Measurements from ENCODE around the gene PLCXD3. TPM values are rescaled to one million over a fixed set of nuclear protein-coding genes. Genes with fewer than 3 reads are reported as not detected.

PLCXD3 gene
- total RNA-seq, 2 experiments from 2014 or later: not detected

DNA sequence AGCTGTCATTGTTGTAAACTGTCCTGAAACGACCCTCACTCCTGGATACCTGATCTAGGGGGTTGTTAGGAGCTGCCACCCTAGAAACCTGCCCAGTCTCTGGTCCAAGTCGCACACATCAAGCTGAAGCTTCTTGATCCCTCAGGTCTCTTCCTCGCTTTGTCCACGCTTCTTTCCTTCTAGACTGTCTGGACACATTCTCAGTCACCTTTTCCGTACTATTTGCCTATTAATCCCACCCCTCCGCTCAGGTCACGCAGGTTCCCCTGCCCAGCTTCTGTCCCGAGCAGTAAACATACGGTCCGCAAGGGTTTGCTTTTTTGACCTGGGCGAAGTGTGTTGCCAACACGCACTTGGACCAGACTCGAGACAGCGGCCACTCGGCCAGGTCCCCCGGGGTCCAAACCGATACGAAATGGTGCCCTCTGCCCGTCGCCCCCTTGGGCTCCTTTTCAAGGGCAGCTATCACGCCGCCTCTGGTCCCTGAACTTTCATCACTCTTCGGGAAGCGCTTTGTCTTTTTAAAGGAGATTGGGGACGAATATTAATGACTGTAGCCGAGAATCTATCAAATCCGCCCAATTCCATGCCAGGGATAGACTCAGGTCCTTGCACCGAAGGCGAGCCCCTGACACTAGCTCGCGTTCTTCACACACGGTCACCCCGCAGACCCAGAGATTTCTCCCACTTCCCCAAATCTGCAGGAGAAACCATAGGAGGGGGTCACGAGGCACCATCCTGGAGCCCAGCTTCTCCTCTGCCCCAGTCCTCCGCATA is 814 bp downstream of the PLCXD3 start:
- no peaks in the 10 kb centered on the region for H3K36me3 Mint-ChIP-seq (ENCODE audit: low read depth)
- ATAC-seq: no peak
- no peaks in the 10 kb centered on the region for H3K4me1 Mint-ChIP-seq (ENCODE audit: low read depth)
- ChIA-PET POLR2A (no interaction called here), CTCF (interaction anchor here (0.9 kb wide), 1 partner anchor 8 kb away, joined by 3 read pairs; no protein-coding TSS in a partner anchor)
- intact Hi-C loops (cut with micrococcal nuclease): no loop called here
- no peak overlapping the region for H3K27ac Mint-ChIP-seq
- TF ChIP-seq, protein P1, sequence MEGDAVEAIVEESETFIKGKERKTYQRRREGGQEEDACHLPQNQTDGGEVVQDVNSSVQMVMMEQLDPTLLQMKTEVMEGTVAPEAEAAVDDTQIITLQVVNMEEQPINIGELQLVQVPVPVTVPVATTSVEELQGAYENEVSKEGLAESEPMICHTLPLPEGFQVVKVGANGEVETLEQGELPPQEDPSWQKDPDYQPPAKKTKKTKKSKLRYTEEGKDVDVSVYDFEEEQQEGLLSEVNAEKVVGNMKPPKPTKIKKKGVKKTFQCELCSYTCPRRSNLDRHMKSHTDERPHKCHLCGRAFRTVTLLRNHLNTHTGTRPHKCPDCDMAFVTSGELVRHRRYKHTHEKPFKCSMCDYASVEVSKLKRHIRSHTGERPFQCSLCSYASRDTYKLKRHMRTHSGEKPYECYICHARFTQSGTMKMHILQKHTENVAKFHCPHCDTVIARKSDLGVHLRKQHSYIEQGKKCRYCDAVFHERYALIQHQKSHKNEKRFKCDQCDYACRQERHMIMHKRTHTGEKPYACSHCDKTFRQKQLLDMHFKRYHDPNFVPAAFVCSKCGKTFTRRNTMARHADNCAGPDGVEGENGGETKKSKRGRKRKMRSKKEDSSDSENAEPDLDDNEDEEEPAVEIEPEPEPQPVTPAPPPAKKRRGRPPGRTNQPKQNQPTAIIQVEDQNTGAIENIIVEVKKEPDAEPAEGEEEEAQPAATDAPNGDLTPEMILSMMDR (IDR thresholded peaks at IDR 0.05): no peak
- H3K9me3 Mint-ChIP-seq: no peaks in the 10 kb centered on the region
- no peak overlapping the region for H3K4me3 Mint-ChIP-seq
- peaks cover 31% of the 10 kb centered on the region for H3K27me3 Mint-ChIP-seq
- no peak for DNase-seq

DNA sequence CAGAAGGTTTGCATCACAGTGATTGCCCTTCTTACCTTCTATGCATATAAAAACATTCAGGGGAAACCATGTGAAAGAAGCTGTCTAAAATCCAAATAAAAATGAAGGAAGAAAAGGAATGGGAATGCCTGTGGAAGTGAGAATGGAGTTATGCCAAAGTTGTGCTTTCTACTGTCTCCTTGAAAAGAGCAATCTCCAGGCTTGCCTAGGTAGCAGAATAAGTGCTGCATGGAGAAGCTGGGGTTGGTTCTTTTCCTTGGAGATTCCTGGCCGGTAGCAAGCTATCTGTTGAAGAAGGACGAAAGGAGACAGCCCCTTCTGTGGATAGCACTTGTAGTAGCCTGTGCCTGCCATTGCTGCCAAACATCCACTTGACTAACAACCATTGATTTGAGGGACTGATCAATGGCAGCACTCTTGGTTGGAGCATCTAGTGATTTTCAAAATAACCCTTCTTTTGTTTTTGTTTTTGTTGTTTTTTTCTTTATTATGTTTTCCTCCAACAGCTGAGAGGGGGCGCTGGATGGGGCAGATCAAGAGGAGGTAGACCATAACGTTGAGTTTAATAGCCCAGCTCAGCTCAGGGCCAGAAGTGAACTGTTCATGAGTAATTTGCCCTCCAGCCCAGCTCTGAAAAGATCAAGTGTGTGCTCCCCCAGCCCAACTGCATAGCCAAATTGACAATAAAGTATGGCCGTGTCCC is 1.6 kb downstream of the PLCXD3 start:
- Mint-ChIP-seq H3K27ac (no peak overlapping the region), H3K9me3 (no peaks in the 10 kb centered on the region), H3K36me3 (ENCODE audit: low read depth) (no peaks in the 10 kb centered on the region), H3K4me1 (ENCODE audit: low read depth) (no peaks in the 10 kb centered on the region), H3K4me3 (no peak overlapping the region), H3K27me3 (peaks cover 31% of the 10 kb centered on the region)
- ChIA-PET POLR2A (no interaction called here), CTCF (interaction anchor here (0.9 kb wide), 1 partner anchor 9 kb away, joined by 3 read pairs; no protein-coding TSS in a partner anchor)
- ATAC-seq (no peak), DNase-seq (no peak)
- TF ChIP-seq, protein P1 (IDR thresholded peaks at IDR 0.05): no peak
- intact Hi-C loops (cut with micrococcal nuclease): no loop called here

DNA sequence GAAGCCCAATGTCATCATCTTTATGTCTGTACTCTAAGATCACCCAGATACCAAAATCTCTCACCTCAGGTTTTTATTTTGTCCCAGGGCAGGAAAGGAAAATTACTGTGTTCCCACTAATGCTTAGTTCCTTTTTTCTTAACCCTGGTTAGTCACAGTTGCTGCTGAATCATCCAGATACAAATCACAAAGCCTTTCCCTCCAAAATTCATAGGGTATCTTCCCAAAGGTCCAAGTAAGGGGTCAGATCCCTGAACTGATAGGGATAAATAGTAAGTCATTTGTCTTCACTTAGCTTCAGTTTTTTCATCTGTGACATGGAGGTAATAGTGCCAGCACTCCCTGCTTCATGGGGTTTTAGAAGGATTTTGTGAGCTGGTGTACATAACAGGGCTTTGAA is 2.2 kb downstream of the PLCXD3 start:
- POLR2A ChIA-PET: no interaction called here
- H3K36me3 Mint-ChIP-seq (ENCODE audit: low read depth): no peaks in the 10 kb centered on the region
- CTCF ChIA-PET: no interaction called here
- ATAC-seq (no peak), DNase-seq (no peak)
- intact Hi-C loops (cut with micrococcal nuclease): no loop called here
- no peak overlapping the region for H3K27ac Mint-ChIP-seq
- TF ChIP-seq, protein P1 (IDR thresholded peaks at IDR 0.05): no peak
- no peaks in the 10 kb centered on the region for H3K4me1 Mint-ChIP-seq (ENCODE audit: low read depth)
- peaks cover 31% of the 10 kb centered on the region for H3K27me3 Mint-ChIP-seq
- no peaks in the 10 kb centered on the region for H3K9me3 Mint-ChIP-seq
- H3K4me3 Mint-ChIP-seq: no peak overlapping the region

DNA sequence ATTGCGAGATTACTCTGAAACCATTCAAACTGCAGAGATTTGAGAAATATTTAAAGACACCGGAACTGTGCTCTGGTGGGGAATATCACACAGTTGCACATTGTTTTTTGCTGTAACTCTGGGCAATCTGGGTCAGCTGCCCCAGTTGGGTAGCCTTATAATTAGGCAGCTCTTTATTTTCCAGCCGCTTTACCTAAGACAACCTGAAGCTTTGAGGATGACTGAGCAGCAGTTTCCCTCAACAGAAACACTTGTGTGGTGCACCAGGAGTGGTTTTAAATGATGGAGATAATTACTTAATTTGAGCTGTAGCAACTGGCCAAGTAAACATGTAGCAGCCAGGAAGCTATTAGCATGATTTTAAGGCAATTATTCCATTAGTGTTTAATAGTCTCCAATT is 2.9 kb downstream of the PLCXD3 start:
- Mint-ChIP-seq H3K36me3 (ENCODE audit: low read depth) (no peaks in the 10 kb centered on the region), H3K4me1 (ENCODE audit: low read depth) (no peaks in the 10 kb centered on the region), H3K9me3 (no peaks in the 10 kb centered on the region), H3K27ac (no peak overlapping the region), H3K4me3 (no peak overlapping the region), H3K27me3 (peaks cover 31% of the 10 kb centered on the region)
- CTCF ChIA-PET: no interaction called here
- ATAC-seq (no peak), DNase-seq (no peak)
- TF ChIP-seq, protein P1 (IDR thresholded peaks at IDR 0.05): no peak
- intact Hi-C loops (cut with micrococcal nuclease): no loop called here
- POLR2A ChIA-PET: no interaction called here

DNA sequence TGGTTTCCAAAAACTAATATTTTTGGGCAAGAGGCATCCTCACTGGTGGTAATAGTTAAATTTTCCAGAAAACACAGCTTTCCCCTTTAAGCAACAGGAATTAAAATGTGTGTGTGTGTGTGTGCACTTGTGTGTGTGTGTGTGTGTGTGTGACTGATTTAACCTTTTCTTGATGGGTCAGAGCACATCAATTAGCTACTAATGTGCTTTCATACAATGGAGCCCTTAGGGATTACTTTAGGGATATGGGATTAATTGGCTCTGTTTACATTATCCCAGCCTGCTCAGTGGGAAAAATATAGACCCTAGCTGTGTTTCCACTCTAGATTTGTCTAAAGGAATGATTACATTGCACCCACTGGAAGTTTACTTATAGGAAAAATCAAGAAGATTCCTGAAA is 6.5 kb downstream of the PLCXD3 start:
- intact Hi-C loops (cut with micrococcal nuclease): no loop called here
- TF ChIP-seq, protein P1 (IDR thresholded peaks at IDR 0.05): no peak
- DNase-seq (no peak), ATAC-seq (no peak)
- Mint-ChIP-seq H3K27me3 (peaks cover 5% of the 10 kb centered on the region), H3K36me3 (ENCODE audit: low read depth) (no peaks in the 10 kb centered on the region), H3K27ac (no peak overlapping the region), H3K4me3 (no peak overlapping the region), H3K4me1 (ENCODE audit: low read depth) (no peaks in the 10 kb centered on the region), H3K9me3 (no peaks in the 10 kb centered on the region)
- ChIA-PET POLR2A (no interaction called here), CTCF (interaction anchor here (0.6 kb wide), 1 partner anchor 146 kb away, joined by 3 read pairs; no protein-coding TSS in a partner anchor)
